ENCODE results near the gene UBAC2.

DNA sequence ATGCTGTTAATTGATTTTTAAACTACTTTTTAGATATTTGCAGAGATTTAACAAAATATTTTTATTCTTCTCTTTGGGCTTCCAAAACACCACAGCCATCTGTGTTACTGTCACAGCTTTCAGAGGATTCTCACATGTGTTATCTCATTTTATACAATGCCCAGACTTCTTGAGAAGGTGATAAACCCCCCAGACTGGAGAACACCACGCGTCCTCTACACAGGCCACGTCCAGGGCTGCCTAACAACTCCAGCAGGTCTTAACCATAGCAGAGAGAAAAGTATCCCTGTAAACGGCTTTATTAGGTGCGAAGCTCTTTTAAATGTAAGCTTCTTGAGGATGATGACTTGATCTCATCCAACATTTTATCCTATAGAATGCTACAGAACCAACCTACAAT lies 104.5 kb downstream of the UBAC2 start:
- TF ChIP-seq, protein P1, sequence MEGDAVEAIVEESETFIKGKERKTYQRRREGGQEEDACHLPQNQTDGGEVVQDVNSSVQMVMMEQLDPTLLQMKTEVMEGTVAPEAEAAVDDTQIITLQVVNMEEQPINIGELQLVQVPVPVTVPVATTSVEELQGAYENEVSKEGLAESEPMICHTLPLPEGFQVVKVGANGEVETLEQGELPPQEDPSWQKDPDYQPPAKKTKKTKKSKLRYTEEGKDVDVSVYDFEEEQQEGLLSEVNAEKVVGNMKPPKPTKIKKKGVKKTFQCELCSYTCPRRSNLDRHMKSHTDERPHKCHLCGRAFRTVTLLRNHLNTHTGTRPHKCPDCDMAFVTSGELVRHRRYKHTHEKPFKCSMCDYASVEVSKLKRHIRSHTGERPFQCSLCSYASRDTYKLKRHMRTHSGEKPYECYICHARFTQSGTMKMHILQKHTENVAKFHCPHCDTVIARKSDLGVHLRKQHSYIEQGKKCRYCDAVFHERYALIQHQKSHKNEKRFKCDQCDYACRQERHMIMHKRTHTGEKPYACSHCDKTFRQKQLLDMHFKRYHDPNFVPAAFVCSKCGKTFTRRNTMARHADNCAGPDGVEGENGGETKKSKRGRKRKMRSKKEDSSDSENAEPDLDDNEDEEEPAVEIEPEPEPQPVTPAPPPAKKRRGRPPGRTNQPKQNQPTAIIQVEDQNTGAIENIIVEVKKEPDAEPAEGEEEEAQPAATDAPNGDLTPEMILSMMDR (conservative IDR thresholded peaks at IDR 0.05): no peak
- no peak for TF ChIP-seq ZFX (IDR thresholded peaks at IDR 0.05)
